Caki2 (cell line): ENCODE data around the gene ENO2. TPM values are rescaled to one million over a fixed set of nuclear protein-coding genes. Genes with fewer than 3 reads are reported as not detected.
"Not testable (repeated sequence)": the region's sequence is repeated elsewhere in the genome, so short reads cannot be mapped to it uniquely, and the experiment has no call there.

Experiments
- DNase-seq: peaks from one replicate; pipeline ENCODE4 v3.0.0-alpha.2; 2015; ENCODE audit warnings: low read depth
- in situ Hi-C: cut with HindIII; loops from 2 replicates; pipeline ENCODE4 v1.10.0; 2016; ENCODE audit warnings: low sequenced_read_pairs, low pct_unique_long_range_greater_than_20kb, mixed read lengths
- total RNA-seq: library from RNA; depleted of rRNA; stranded (reverse); fragments of >200 nt; shearing (Covaris generic); gene quantifications from 2 replicates; pipeline ENCODE4 v1.2.3, GENCODE V29; 2014; ENCODE audit warnings: low replicate concordance

ENO2 gene
- total RNA-seq, 1 experiment from 2014 or later, result 127 TPM

DNA sequence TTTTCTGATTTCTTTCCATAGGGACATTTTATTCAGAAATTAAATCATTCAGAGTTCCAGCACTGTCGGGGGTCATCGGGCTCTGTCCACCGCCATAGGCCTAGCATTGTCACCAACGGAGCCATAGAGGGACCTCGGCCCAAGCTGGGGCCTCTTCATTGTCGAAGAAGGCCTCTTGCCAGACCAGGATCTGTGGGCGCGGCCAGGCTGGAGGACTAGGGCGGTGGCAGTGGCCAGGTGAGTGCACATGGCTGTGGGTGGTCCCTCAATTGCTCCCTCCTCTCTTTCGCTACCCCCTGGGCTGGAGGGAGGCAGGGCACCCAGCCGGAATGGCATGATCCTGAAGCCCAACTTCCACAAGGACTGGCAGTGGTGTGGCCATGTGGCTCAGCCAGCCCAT is 30.7 kb upstream of the ENO2 start:
- in situ Hi-C loops, result no loop called here
- DNase-seq, result no peak

DNA sequence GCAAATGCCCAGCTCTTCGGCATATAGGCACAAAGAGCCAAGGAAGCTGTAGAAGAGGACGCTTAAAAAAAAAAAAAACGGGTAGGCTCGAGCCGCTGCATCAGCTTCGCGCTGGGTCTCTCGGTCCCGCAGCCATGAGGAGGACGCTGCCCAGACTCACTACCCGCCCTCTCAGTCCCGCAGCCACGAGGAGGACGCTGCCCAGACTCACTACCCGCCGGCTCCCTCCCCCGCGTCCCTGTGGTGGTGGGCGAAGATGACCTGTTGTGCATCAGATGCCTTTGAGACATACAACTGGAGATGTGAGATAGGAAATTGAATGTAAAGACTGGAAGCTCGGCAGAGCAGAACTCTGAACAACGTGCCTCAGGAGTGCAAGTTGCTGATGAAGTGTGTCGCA is 29.8 kb upstream of the ENO2 start:
- no peak for DNase-seq
- in situ Hi-C loops, result no loop called here

DNA sequence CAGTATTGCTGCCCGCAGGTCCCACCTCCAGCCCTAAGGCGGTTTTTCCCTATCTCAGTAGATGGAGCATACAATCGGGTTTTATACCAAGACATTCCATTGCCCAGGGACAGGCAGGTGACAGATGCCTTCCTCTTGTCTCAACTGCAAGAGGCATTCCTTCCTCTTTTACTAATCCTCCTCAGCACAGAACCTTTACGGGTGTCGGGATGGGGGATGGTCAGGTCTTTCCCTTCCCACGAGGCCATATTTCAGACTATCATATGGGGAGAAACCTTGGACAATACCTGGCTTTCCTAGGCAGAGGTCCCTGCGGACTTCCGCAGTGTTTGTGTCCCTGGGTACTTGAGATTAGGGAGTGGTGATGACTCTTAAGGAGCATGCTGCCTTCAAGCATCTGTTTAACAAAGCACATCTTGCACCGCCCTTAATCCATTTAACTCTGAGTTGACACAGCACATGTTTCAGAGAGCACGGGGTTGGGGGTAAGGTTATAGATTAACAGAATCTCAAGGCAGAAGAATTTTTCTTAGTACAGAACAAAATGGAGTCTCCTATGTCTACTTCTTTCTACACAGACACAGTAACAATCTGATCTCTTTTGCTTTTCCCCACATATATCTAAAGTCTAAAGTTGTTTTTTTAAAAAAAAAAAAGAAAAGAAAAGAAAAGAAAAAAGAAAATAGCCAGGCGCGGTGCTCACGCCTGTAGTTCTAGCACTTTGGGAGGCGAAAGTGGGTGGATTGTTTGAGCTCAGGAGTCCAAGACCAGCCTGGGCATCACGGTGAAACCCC is 28.0 kb upstream of the ENO2 start:
- DNase-seq, result peak; percentile 26
- in situ Hi-C loops, result not testable (repeated sequence)

DNA sequence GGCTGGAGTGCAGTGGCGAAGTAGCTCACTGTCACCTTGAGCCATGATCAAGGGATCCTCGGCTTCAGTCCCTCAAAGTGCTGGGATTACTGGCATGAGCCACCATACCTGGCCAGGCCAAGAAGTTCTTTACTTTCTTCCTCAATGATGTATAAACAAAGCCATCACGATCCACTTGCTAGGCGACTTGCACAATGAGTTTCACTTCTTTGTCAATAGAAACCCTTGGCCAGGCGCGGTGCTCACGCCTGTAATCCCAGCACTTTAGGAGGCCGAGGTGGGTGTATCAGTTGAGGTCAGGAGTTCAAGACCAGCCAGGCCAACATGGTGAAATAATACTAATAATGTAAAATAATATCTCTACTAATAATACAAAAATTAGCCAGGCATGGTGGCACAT is 26.9 kb upstream of the ENO2 start:
- in situ Hi-C loops, result no loop called here
- no peak for DNase-seq

DNA sequence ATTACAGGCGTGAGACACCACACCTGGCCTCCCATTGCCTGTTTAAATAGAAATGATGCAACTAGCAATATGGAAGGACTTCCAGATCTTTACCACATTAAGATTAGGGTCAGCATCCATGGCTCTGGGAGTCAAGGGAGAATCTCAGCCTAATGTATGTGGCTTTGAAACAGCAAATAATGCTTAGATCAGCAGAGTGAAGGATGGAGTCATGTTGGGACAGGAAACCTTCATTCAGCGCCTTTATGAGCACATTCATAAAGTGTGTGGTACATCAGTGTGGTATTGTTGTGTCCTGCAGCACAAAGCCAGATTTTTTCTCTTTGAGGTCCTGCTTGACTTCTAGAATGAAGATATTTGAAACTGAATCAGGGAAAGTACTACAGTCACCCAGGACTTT is 26.0 kb upstream of the ENO2 start:
- no peak for DNase-seq

DNA sequence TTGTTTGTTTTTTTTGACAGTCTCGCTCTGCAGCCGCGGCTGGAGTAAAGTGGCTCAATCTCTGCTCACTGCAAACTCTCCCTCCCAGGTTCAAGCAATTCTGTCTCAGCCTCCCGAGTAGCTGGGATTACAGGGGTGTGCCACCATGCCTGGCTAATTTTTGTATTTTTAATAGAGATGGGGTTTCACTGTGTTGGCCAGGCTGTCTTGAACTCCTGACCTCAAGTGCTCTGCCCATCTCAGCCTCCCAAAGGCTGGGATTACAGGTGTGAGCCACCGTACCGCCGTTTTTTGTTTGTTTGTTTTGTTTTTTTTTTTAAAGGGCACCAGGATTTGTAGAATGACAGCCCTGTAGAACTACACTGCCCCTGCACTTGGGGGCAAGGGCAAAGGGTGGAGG is 25.6 kb upstream of the ENO2 start:
- in situ Hi-C loops, DNase-seq: not testable (repeated sequence)

More for the DNA sequence above, 26.0 kb upstream of the ENO2 start:
- in situ Hi-C loops, result no loop called here

DNA sequence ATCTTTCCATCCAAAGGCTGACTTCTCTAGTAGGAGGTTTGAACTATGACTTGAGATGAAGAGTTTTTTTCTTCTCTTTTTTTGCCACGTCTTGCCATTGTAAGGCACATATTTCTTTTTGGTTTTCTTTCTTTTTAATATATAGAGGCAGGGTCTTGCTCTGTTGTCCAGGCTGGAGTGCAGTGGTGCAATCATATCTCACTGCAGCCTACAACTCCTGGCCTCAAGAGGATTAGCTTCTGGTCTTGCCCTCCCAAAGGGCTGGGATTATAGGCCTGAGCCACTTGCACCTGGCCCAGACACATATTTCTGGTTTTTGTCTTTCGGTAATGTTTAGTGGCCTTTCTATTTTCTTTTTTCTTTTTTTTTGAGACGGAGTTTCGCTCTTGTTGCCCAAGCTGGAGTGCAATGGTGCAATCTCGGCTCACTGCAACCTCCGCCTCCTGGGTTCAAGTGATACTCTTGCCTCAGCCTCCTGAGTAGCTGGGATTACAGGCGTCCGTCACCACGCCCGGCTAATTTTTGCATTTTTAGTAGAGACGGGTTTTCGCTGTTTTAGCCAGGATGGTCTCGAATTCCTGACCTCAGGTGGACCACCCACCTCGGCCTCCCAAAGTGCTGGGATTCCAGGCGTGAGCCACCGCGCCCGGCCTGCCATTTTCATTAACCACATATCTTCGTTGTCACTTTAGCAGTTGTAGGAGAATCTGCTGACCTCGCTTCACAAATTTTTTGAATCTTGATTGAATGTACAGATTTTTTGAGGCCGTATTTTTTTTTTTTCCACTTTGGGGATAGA is 24.4 kb upstream of the ENO2 start:
- in situ Hi-C loops, result not testable (repeated sequence)

DNA sequence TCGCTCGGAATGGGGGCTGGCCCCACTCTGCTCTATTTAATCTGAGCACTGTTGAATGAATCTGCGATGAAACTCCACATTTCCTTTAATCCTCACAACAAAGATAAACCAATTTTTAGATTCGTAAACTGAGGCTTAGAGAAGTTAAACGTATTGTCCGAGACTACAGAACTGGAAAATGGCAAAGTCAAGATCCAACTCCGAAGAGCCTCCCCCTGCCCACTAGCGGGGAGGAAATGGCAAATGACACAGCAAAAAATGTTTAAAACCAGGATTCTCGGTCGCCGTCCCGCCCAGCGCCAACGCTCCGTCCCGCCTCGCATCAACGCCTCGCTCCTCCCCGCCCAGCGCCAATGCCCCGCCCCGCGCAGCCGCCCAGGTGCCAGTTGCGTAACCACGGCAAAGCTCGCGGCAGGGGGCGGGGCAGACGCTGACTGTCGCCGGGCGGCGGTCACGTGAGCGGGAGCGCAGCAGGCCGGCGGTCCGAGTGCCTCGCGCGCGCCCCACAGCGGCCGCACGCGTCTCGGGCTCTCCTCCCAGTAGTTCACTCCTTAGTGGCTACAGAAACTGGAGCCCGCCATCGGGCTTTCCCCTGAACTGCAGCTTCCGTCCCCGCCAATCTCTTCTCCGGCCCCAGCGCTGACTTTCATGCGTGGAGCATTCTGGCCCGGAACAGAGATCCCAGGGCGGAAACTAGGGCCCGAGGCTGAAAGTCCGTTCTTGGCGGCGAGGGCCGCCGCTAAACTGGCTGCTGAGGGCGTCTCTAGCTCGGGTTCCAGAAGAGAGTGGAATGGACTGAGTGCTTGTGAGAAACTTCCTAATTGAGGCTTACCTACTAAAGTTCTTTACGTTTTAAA is 23.4 kb upstream of the ENO2 start:
- peak; percentile 97 for DNase-seq
- in situ Hi-C loops, result no loop called here

More for the DNA sequence above, 24.4 kb upstream of the ENO2 start:
- DNase-seq, result not testable (repeated sequence)

DNA sequence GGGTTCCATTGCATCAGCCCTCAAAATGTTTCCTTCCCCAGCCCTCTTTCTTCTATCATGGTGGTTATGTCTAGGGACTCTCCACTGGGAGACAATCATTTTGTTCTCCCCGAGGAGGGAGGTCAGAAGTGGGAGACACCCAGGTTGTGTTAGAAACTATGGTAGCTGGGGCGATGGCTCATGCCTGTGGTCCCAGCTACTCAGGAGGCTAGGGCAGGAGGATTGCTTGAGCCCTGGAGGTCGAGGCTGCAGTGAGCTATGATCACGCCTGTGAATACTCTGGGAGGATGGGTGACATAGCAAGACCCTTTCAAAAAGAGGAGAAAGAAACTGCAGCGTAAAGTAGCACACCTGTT is 22.8 kb upstream of the ENO2 start:
- no peak for DNase-seq
- in situ Hi-C loops, result no loop called here

DNA sequence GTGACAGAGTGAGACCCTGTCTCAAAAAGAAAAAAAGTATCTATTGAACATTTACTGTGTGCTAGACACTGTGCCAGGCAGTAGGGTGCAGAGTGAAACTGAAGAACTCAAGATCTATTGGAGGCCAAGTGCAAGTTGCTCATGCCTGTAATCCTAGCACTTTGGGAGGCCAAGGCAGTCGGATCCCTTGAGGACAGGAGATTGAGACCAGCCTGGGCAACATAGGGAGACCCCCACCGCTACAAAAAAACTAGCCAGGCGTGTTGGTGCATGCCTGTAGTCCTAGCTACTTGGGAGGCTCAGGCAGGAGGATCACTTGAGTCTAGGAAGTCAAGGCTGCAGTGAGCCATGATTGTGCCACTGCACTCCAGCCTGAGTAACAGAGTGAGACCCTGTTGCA is 21.7 kb upstream of the ENO2 start:
- DNase-seq, in situ Hi-C loops: not testable (repeated sequence)

DNA sequence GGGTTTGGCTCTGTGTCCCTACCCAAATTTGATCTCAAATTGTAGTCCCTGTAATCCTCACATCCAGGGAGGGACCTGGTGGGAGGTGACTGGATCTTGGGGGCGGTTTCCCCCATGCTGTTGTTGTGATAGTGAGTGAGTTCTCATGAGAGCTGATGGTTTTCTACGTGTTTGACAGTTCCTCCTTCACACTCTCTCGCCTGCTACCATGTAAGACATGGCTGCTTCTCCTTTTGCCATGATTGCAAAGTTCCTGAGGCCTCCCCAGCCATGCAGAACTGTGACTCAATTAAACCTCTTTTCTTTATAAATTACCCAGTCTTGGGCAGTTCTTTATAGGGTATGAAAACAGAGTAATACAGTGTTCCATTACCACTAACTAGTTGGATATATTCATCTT is 20.1 kb upstream of the ENO2 start:
- DNase-seq, result no peak
- in situ Hi-C loops, result no loop called here

DNA sequence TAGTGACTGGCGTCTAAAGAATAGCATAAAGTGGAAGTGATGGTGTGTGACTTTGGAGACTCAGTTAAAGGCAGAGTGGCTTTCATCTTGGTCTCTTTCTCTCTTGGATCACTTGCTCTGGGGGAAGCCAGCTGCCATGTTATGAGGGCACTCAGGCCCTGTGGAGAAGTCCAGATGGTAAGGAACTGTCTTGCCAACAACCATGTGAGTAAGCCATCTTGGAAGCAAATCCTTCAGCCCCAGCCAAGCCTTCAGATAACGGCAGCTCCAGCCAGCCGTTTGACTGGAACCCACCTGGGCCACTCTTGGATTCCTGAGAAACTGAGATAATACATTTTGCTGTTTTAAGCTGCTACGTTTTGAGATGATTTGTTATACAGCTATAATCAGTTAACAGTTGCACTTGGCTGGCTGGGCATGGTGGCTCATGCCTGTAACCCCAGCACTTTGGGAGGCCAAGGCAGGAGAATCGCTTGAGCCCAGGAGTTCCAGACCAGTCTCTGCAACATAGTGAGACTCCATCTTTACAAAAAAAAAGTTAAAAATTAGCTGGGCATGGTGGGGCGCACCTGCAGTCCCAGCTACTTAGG is 17.4 kb upstream of the ENO2 start:
- in situ Hi-C loops, result no loop called here
- no peak for DNase-seq

DNA sequence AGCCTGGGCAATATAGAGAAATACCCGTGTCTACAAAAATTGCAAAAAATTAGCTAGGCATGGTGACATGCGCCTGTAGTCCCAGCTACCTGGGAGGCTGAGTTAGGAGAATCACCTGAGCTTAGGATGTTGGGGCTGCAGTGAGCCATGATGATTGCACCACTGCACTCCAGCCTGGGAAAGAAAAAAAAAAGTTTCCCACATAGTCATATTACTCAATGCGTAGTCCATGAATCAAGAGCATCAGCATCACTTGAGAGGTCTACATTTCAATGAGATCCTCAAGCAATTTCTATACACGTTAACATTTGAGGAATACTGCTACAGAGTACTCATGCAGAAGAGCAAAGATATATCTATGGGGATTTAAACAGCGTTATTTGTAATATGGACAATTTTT is 15.0 kb upstream of the ENO2 start:
- in situ Hi-C loops, result no loop called here
- DNase-seq, result no peak

DNA sequence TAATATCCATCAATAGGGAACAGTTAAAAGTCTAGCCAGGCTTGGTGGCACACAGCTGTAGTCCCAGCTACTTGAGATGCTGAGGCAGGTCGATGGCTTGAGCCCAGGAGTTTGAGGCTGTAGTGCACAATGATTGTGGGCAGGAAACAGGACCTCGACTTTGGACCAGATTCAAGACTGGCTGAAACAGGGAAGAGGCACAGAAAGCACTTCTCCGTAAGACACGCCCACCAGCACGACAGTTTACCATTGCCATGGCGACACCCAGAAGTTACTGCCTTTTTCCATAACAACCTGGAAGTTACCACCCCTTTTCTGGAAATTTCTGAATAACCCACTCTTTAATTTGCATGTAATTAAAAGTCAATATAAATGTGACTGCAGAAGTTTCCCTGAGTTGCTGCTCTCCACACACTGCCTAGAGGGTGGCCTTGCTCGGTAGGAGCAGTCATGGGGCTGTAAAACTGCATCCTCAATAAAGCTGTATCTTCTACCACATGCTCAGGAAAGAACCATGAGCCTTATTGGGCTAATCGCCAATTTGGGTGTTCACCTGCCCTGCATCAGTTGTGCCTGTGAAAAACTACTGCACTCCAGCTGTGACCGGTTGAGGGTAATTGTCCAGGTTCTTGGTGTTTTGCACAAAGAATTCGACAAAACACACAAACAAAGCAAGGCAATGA is 14.4 kb upstream of the ENO2 start:
- in situ Hi-C loops, result no loop called here
- peak; percentile 43 for DNase-seq

DNA sequence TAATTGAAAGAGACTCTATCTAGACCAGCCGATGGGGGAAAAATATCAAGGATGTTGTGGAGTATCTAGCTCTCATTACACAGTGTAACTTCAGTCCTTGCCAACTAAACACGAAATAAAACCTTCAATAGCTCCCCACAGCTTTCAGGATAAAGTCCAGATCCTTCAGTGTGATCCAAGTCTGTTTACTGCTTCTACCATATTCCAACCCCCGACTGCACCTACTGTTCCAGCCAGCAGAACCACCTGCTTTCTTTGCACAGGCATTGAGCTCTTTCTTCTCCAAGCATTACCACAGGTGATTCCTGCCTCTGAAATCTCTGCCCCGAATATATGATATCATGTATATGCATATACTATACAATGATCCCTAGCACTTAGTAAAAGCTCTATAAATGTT is 11.9 kb upstream of the ENO2 start:
- no peak for DNase-seq
- in situ Hi-C loops, result no loop called here

DNA sequence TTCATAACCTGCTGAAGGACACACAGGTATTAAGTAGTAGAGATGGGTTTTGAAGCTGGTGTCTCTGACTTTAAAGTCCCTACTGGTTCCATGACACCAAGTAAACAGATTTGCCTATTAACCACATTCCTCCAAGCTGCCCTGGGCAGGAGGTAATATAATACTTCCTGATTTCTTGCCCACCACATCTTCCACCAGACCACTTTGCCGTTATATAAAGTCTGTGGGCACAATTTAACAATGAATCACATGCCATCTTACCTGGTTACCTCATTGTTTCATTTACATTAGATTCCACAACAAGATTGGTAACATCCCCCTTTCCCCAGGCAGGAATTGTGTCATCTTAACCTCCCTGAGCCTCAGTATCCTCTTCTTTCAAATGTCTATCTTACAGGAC is 10.7 kb upstream of the ENO2 start:
- no peak for DNase-seq
- in situ Hi-C loops, result no loop called here

DNA sequence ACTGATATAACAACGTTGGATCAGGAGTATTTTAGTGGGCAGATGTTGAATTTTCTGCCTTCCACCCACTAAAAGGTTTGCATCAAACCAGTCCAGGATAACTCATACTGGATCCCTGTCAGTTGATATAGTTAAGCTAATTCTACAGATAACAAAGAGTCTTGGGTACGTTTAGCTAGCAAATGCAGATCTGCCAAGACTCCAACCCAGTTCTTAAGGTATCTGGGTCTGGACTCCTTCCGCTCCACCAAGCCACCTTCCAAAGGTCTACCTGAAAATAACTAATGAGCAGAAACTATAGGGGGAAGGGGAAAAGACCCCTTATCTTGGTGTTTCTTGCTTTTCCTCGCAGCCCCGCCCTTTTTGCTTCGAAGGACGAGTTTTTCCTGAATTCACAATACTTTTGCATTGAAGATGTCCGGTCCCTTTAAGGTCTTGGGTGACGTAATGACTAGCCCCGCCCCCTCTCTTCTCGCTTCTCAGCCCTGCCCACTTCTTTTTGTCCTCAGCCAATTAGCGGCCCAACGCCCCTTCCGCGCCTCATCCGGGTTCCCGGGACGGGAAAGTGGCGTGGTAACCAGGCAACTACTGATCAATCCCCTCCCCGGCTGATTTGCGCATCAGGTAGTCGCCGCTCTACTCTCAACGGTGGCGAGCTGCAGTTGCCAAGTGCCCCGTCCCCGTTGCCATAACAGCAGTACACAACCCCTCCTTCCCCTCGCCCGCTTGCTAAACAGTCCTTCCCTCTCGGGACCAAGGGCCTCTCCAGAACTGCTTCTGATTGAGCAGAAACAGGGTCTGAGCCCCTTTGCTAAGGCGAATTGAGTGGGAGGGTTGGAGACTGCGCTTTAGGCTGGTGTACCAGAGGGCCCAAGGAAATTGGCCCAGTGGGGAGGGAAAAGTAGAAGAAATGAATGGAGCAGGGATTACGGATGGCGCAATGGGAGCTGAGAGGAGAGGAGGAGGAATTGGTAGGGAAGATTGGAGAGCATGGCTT is 9.8 kb upstream of the ENO2 start, which contains the start of gene LRRC23:
Gene LRRC23, plus strand, starts transcription at position 543 of the 997 bp plus-strand sequence. CDS start 812 bp downstream, outside the sequence.
- in situ Hi-C loops, result no loop called here
- peak; percentile 93 for DNase-seq
